H9 (cell line): ENCODE data around the gene OMA1. TPM values are rescaled to one million over a fixed set of nuclear protein-coding genes. Genes with fewer than 3 reads are reported as not detected.

Experiments
- DNase-seq: peaks from one replicate; pipeline ENCODE4 v3.0.0-alpha.2; 2017
- H2AFZ ChIP-seq: one replicate; pipeline ENCODE4 v1.6.1; 2013; ENCODE audit warnings: mild to moderate bottlenecking, low read length, control low read depth, moderate library complexity
- H2AK5ac ChIP-seq: 2 replicates; pipeline ENCODE4 v1.6.1; 2013; ENCODE audit warnings: low read length, control low read depth, mixed read lengths; ENCODE audit not compliant: insufficient read length
- H2BK120ac ChIP-seq: one replicate; pipeline ENCODE4 v1.6.1; 2013; ENCODE audit warnings: low read depth, mild to moderate bottlenecking, low read length, control low read depth, inconsistent platforms; ENCODE audit not compliant: poor library complexity, severe bottlenecking
- H2BK12ac ChIP-seq: 2 replicates; pipeline ENCODE4 v1.6.1; 2013; ENCODE audit warnings: low read length, control low read depth, mixed read lengths, low read depth; ENCODE audit not compliant: insufficient read length
- H2BK15ac ChIP-seq: 2 replicates; pipeline ENCODE4 v1.6.1; 2013; ENCODE audit warnings: low read depth, low read length, control low read depth
- H2BK20ac ChIP-seq: one replicate; pipeline ENCODE4 v1.6.1; 2013; ENCODE audit warnings: low read depth, mild to moderate bottlenecking, low read length, control low read depth, inconsistent platforms; ENCODE audit not compliant: poor library complexity, severe bottlenecking
- H2BK5ac ChIP-seq: 2 replicates; pipeline ENCODE4 v1.6.1; 2013; ENCODE audit warnings: low read length, control low read depth, mixed read lengths; ENCODE audit not compliant: insufficient read length
- H3K14ac ChIP-seq: 2 replicates; pipeline ENCODE4 v1.6.1; 2013; ENCODE audit warnings: low read length, control low read depth; ENCODE audit not compliant: insufficient read depth
- H3K18ac ChIP-seq: 2 replicates; pipeline ENCODE4 v1.6.1; 2013; ENCODE audit warnings: low read depth, mild to moderate bottlenecking, mixed read lengths, low read length, control low read depth; ENCODE audit not compliant: insufficient read length
- H3K23ac ChIP-seq: 2 replicates; pipeline ENCODE4 v1.6.1; 2013; ENCODE audit warnings: low read length, control low read depth, mixed read lengths, low read depth; ENCODE audit not compliant: insufficient read length
- H3K23me2 ChIP-seq: 2 replicates; pipeline ENCODE4 v1.6.1; 2013; ENCODE audit warnings: low read depth, mild to moderate bottlenecking, mixed read lengths, low read length, control low read depth; ENCODE audit not compliant: insufficient read length, poor library complexity, severe bottlenecking
- H3K27ac ChIP-seq: 2 replicates; pipeline ENCODE4 v1.5.1; 2013; ENCODE audit warnings: low read length, control low read depth, mixed read lengths, low read depth; ENCODE audit not compliant: insufficient read length
- H3K27me3 ChIP-seq: 2 replicates; pipeline ENCODE4 v1.6.1; 2013; ENCODE audit warnings: low read length, control low read depth, inconsistent platforms; ENCODE audit not compliant: insufficient read depth
- H3K4ac ChIP-seq: 2 replicates; pipeline ENCODE4 v1.6.1; 2013; ENCODE audit warnings: low read depth, mild to moderate bottlenecking, control low read depth, inconsistent platforms, low read length, moderate library complexity
- H3K4me1 ChIP-seq: 2 replicates; pipeline ENCODE4 v1.6.1; 2013; ENCODE audit warnings: low read length, control low read depth, inconsistent platforms; ENCODE audit not compliant: insufficient read depth
- H3K4me2 ChIP-seq: 2 replicates; pipeline ENCODE4 v1.6.1; 2013; ENCODE audit warnings: low read length, control low read depth, mixed read lengths; ENCODE audit not compliant: insufficient read length, insufficient read depth
- H3K56ac ChIP-seq: 2 replicates; pipeline ENCODE4 v1.6.1; 2013; ENCODE audit warnings: low read depth, mild to moderate bottlenecking, mixed read lengths, low read length, control low read depth; ENCODE audit not compliant: insufficient read length
- H3K79me1 ChIP-seq: 2 replicates; pipeline ENCODE4 v1.6.1; 2013; ENCODE audit warnings: low read depth, mild to moderate bottlenecking, moderate library complexity, low read length, control low read depth, inconsistent platforms; ENCODE audit not compliant: insufficient read depth, poor library complexity, severe bottlenecking
- H3K79me2 ChIP-seq: 2 replicates; pipeline ENCODE4 v1.6.1; 2013; ENCODE audit warnings: low read length, control low read depth, inconsistent platforms; ENCODE audit not compliant: insufficient read depth
- H3K9ac ChIP-seq: 2 replicates; pipeline ENCODE4 v1.6.1; 2013; ENCODE audit warnings: low read length, control low read depth, mixed read lengths; ENCODE audit not compliant: insufficient read length; ENCODE audit errors: extremely low read depth
- H3K9me3 ChIP-seq: one replicate; pipeline ENCODE4 v1.6.1; 2013; ENCODE audit warnings: low read depth, low read length, inconsistent platforms; ENCODE audit not compliant: control insufficient read depth
- H3T11ph ChIP-seq: one replicate; pipeline ENCODE4 v1.6.1; 2013; ENCODE audit warnings: mild to moderate bottlenecking, low read length, control low read depth, inconsistent platforms
- H4K20me1 ChIP-seq: one replicate; pipeline ENCODE4 v1.6.1; 2013; ENCODE audit not compliant: control insufficient read depth, insufficient read length, insufficient read depth
- H4K5ac ChIP-seq: 2 replicates; pipeline ENCODE4 v1.6.1; 2013; ENCODE audit warnings: low read depth, mild to moderate bottlenecking, mixed read lengths, low read length, control low read depth; ENCODE audit not compliant: insufficient read length
- H4K8ac ChIP-seq: replicated peaks from 2 replicates; pipeline ENCODE4 v1.6.1; 2013; ENCODE audit warnings: low read length, control low read depth, mixed read lengths, low read depth; ENCODE audit not compliant: insufficient read length
- H4K91ac ChIP-seq: 2 replicates; pipeline ENCODE4 v1.6.1; 2013; ENCODE audit warnings: low read depth, mild to moderate bottlenecking, moderate library complexity, mixed read lengths, low read length, control low read depth; ENCODE audit not compliant: insufficient read length
- H3K27ac Mint-ChIP-seq, 3 experiments: 2 replicates in 2 of 3; 3 replicates in 1 of 3; pipeline ENCODE4 v1.8.0; 2020 to 2021; ENCODE audit warnings: mixed read lengths in 3 of 3, mild to moderate bottlenecking in 1 of 3, moderate library complexity in 1 of 3
- H3K27me3 Mint-ChIP-seq: 2 replicates; pipeline ENCODE4 v1.8.0; 2021; ENCODE audit warnings: low read depth, mild to moderate bottlenecking, moderate library complexity, mixed read lengths
- H3K36me3 Mint-ChIP-seq, 3 experiments: 2 replicates in 2 of 3; 3 replicates in 1 of 3; pipeline ENCODE4 v1.8.0; 2020 to 2021; ENCODE audit warnings: low read depth in 3 of 3, mixed read lengths in 3 of 3; ENCODE audit not compliant: insufficient read depth in 1 of 3
- H3K4me1 Mint-ChIP-seq, 2 experiments: 2 replicates each; pipeline ENCODE4 v1.8.0; 2020; ENCODE audit warnings: mixed read lengths in 2 of 2
- H3K4me3 Mint-ChIP-seq, 2 experiments: 2 replicates in 1 of 2; 3 replicates in 1 of 2; pipeline ENCODE4 v1.8.0; 2020 to 2021; ENCODE audit warnings: mild to moderate bottlenecking in 2 of 2, mixed read lengths in 2 of 2, moderate library complexity in 1 of 2
- H3K9me3 Mint-ChIP-seq, 2 experiments: 2 replicates in 1 of 2; 3 replicates in 1 of 2; pipeline ENCODE4 v1.8.0; 2020; ENCODE audit warnings: mild to moderate bottlenecking in 2 of 2, mixed read lengths in 2 of 2, moderate library complexity in 1 of 2
- CTCF ChIP-seq: fragments of 200-600 bp; sonication (generic); conservative IDR thresholded peaks from 3 replicates; pipeline ENCODE4 v1.8.0; 2021; ENCODE audit warnings: antibody characterized with exemption, mild to moderate bottlenecking
- WGBS: extraction: QIAGEN DNeasy Blood & Tissue Kit; methylation state at CpG from one replicate; pipeline ENCODE4 v1.1.7; 2013; ENCODE audit warnings: missing lambda C conversion rate, low lambda C conversion rate, mixed read lengths; ENCODE audit not compliant: insufficient read length; ENCODE audit errors: extremely low coverage; 5-methylcytosine and 5-hydroxymethylcytosine counted together
- total RNA-seq: library from RNA; stranded (reverse); gene quantifications from 2 replicates; pipeline ENCODE4 v1.2.1, GENCODE V29; 2021

Gene OMA1
- total RNA-seq, 1 experiment from 2014 or later: 12.9 TPM

GRCh38 chr1:58573138-58573537, 26.6 kb upstream of the OMA1 start:
- H4K20me1 ChIP-seq: no peaks in the 10 kb centered on the region
- H3K23ac ChIP-seq: no peak overlapping the region
- H3K4ac ChIP-seq: no peak overlapping the region
- H3K27me3 ChIP-seq: peaks cover 12% of the 10 kb centered on the region; the same call in 1 of the 2 replicates
- Mint-ChIP-seq H3K27me3 (peaks cover 34% of the 10 kb centered on the region), H3K27ac (no peak overlapping the region), H3K4me3 (no peak overlapping the region), H3K4me1 (peaks cover 31 to 37% of the 10 kb centered on the region in 2 experiments), H3K9me3 (peaks cover 0 to 9% of the 10 kb centered on the region in 2 experiments; a peak in 2 of 5 replicates), H3K36me3 (peaks cover 0 to 9% (median 4%) of the 10 kb centered on the region in 3 experiments; a peak in 3 of 7 replicates)
- H3T11ph ChIP-seq: no peak overlapping the region
- no peak overlapping the region for H2BK20ac ChIP-seq
- H2AK5ac ChIP-seq: no peak overlapping the region
- no peak overlapping the region for H3K4me2 ChIP-seq
- no peak for TF ChIP-seq CTCF
- peaks cover 5% of the 10 kb centered on the region for H3K23me2 ChIP-seq
- no peaks in the 10 kb centered on the region for H3K9me3 ChIP-seq
- WGBS: no CpG with 5 or more reads among the region's 2 CpGs
- no peak overlapping the region for H2AFZ ChIP-seq
- no peak overlapping the region for H3K9ac ChIP-seq
- H3K14ac ChIP-seq: no peak overlapping the region
- no peak overlapping the region for H4K5ac ChIP-seq
- H3K27ac ChIP-seq: no peak overlapping the region
- H2BK120ac ChIP-seq: no peak overlapping the region
- H2BK12ac ChIP-seq: no peak overlapping the region
- peaks cover 2% of the 10 kb centered on the region; the same call in 1 of the 2 replicates for H3K4me1 ChIP-seq
- DNase-seq: no peak
- no peak overlapping the region for H2BK15ac ChIP-seq
- H3K79me2 ChIP-seq: no peaks in the 10 kb centered on the region
- H3K79me1 ChIP-seq: no peaks in the 10 kb centered on the region
- H4K91ac ChIP-seq: no peak overlapping the region
- no peak overlapping the region for H3K18ac ChIP-seq
- H4K8ac ChIP-seq: no peak overlapping the region
- no peak overlapping the region for H2BK5ac ChIP-seq
- H3K56ac ChIP-seq: no peak overlapping the region
